Measurements from ENCODE around the gene NIP7. TPM values are rescaled to one million over a fixed set of nuclear protein-coding genes. Genes with fewer than 3 reads are reported as not detected.
"Not testable (repeated sequence)": the region's sequence is repeated elsewhere in the genome, so short reads cannot be mapped to it uniquely, and the experiment has no call there.

NIP7 gene
- 81.2 and 84.8 TPM in 2 replicates for total RNA-seq

GRCh38 chr16:69339289-69340094 lies at the start of gene NIP7, which contains the start of gene COG8:
NIP7 (plus strand) TSS chr16:69339772; CDS start chr16:69339830, 58 bp downstream.
COG8 (minus strand) TSS chr16:69339564; CDS start chr16:69339552, 12 bp downstream.
- peak; percentile 98 for DNase-seq
- intact Hi-C loops (cut with micrococcal nuclease) = loop anchor here (1.0 to 10.0 kb wide), 6 partner anchors 9 to 1675 kb away; partner anchors contain the start of genes ACD, C16orf86, CYB5B and ENKD1
- Mint-ChIP-seq H3K36me3 (ENCODE audit: low read depth) (peaks cover 71% of the 10 kb centered on the region), H3K4me1 (peaks cover 40% of the 10 kb centered on the region), H3K27me3 (no peaks in the 10 kb centered on the region), H3K27ac (peak within 1 kb of the TSS; percentile 99), H3K9me3 (no peaks in the 10 kb centered on the region), H3K4me3 (peak within 1 kb of the TSS; percentile 98)

GRCh38 chr16:69291657-69292056 lies 47.9 kb upstream of the NIP7 start:
- DNase-seq; H3K9me3 Mint-ChIP-seq; H3K4me1 Mint-ChIP-seq; H3K27me3 Mint-ChIP-seq; intact Hi-C loops (cut with micrococcal nuclease); H3K4me3 Mint-ChIP-seq; H3K36me3 Mint-ChIP-seq (ENCODE audit: low read depth); H3K27ac Mint-ChIP-seq: not testable (repeated sequence)

- intact Hi-C loops (cut with micrococcal nuclease) = no loop called here
- Mint-ChIP-seq H3K27ac (no peak overlapping the region), H3K4me3 (no peak overlapping the region), H3K27me3 (no peaks in the 10 kb centered on the region), H3K9me3 (no peaks in the 10 kb centered on the region), H3K4me1 (no peaks in the 10 kb centered on the region), H3K36me3 (ENCODE audit: low read depth) (peaks cover 4% of the 10 kb centered on the region)
- no peak for DNase-seq
Observed at GRCh38 chr16:69293401-69293800, 46.2 kb upstream of the NIP7 start.

- no peaks in the 10 kb centered on the region for H3K27me3 Mint-ChIP-seq
- intact Hi-C loops (cut with micrococcal nuclease) = no loop called here
- H3K36me3 Mint-ChIP-seq (ENCODE audit: low read depth) = peaks cover 8% of the 10 kb centered on the region
- no peaks in the 10 kb centered on the region for H3K9me3 Mint-ChIP-seq
- H3K4me3 Mint-ChIP-seq = no peak overlapping the region
- H3K27ac Mint-ChIP-seq = no peak overlapping the region
- DNase-seq = no peak
- H3K4me1 Mint-ChIP-seq = no peaks in the 10 kb centered on the region
Observed at GRCh38 chr16:69294051-69294450, 45.5 kb upstream of the NIP7 start.

- intact Hi-C loops (cut with micrococcal nuclease); H3K4me3 Mint-ChIP-seq; H3K27me3 Mint-ChIP-seq; H3K4me1 Mint-ChIP-seq; H3K27ac Mint-ChIP-seq; DNase-seq; H3K9me3 Mint-ChIP-seq: not testable (repeated sequence)
- H3K36me3 Mint-ChIP-seq (ENCODE audit: low read depth) = peaks cover 19% of the 10 kb centered on the region
Observed at GRCh38 chr16:69296771-69297170, 42.8 kb upstream of the NIP7 start.

GRCh38 chr16:69298261-69298660 lies 41.3 kb upstream of the NIP7 start:
- Mint-ChIP-seq H3K9me3 (no peaks in the 10 kb centered on the region), H3K36me3 (ENCODE audit: low read depth) (peaks cover 19% of the 10 kb centered on the region), H3K27me3 (no peaks in the 10 kb centered on the region), H3K4me3 (no peak overlapping the region), H3K4me1 (peaks cover 2% of the 10 kb centered on the region), H3K27ac (no peak overlapping the region)
- DNase-seq = no peak
- intact Hi-C loops (cut with micrococcal nuclease) = no loop called here

GRCh38 chr16:69301187-69301586 lies 38.4 kb upstream of the NIP7 start:
- intact Hi-C loops (cut with micrococcal nuclease) = no loop called here
- Mint-ChIP-seq H3K36me3 (ENCODE audit: low read depth) (peaks cover 22% of the 10 kb centered on the region), H3K27ac (no peak overlapping the region), H3K9me3 (no peaks in the 10 kb centered on the region), H3K27me3 (no peaks in the 10 kb centered on the region), H3K4me1 (peaks cover 2% of the 10 kb centered on the region), H3K4me3 (no peak overlapping the region)
- DNase-seq = no peak

GRCh38 chr16:69301861-69302260 lies 37.7 kb upstream of the NIP7 start:
- H3K9me3 Mint-ChIP-seq = no peaks in the 10 kb centered on the region
- intact Hi-C loops (cut with micrococcal nuclease) = no loop called here
- H3K4me1 Mint-ChIP-seq = peaks cover 2% of the 10 kb centered on the region
- H3K4me3 Mint-ChIP-seq = no peak overlapping the region
- H3K27me3 Mint-ChIP-seq = no peaks in the 10 kb centered on the region
- DNase-seq = no peak
- H3K27ac Mint-ChIP-seq = no peak overlapping the region
- H3K36me3 Mint-ChIP-seq (ENCODE audit: low read depth) = peaks cover 20% of the 10 kb centered on the region

- no peaks in the 10 kb centered on the region for H3K9me3 Mint-ChIP-seq
- intact Hi-C loops (cut with micrococcal nuclease) = no loop called here
- DNase-seq = no peak
- H3K4me1 Mint-ChIP-seq = peaks cover 2% of the 10 kb centered on the region
- no peaks in the 10 kb centered on the region for H3K27me3 Mint-ChIP-seq
- no peak overlapping the region for H3K27ac Mint-ChIP-seq
- peaks cover 20% of the 10 kb centered on the region for H3K36me3 Mint-ChIP-seq (ENCODE audit: low read depth)
- H3K4me3 Mint-ChIP-seq = no peak overlapping the region
Observed at GRCh38 chr16:69302301-69302700, 37.3 kb upstream of the NIP7 start.

GRCh38 chr16:69306031-69306430 lies 33.5 kb upstream of the NIP7 start:
- no peak for DNase-seq
- H3K27ac Mint-ChIP-seq = no peak overlapping the region
- no peaks in the 10 kb centered on the region for H3K27me3 Mint-ChIP-seq
- intact Hi-C loops (cut with micrococcal nuclease) = no loop called here
- peaks cover 8% of the 10 kb centered on the region for H3K4me1 Mint-ChIP-seq
- peaks cover 13% of the 10 kb centered on the region for H3K36me3 Mint-ChIP-seq (ENCODE audit: low read depth)
- H3K4me3 Mint-ChIP-seq = no peak overlapping the region
- no peaks in the 10 kb centered on the region for H3K9me3 Mint-ChIP-seq

- intact Hi-C loops (cut with micrococcal nuclease) = no loop called here
- H3K4me3 Mint-ChIP-seq = no peak overlapping the region
- H3K27ac Mint-ChIP-seq = no peak overlapping the region
- no peak for DNase-seq
- no peaks in the 10 kb centered on the region for H3K9me3 Mint-ChIP-seq
- peaks cover 10% of the 10 kb centered on the region for H3K4me1 Mint-ChIP-seq
- H3K36me3 Mint-ChIP-seq (ENCODE audit: low read depth) = peaks cover 12% of the 10 kb centered on the region
- H3K27me3 Mint-ChIP-seq = no peaks in the 10 kb centered on the region
Observed at GRCh38 chr16:69307091-69307490, 32.5 kb upstream of the NIP7 start.

- intact Hi-C loops (cut with micrococcal nuclease) = no loop called here
- Mint-ChIP-seq H3K4me1 (peaks cover 12% of the 10 kb centered on the region), H3K27ac (no peak overlapping the region), H3K4me3 (no peak overlapping the region), H3K9me3 (no peaks in the 10 kb centered on the region), H3K27me3 (no peaks in the 10 kb centered on the region), H3K36me3 (ENCODE audit: low read depth) (peaks cover 15% of the 10 kb centered on the region)
- DNase-seq = no peak
Observed at GRCh38 chr16:69307856-69308255, 31.7 kb upstream of the NIP7 start.

GRCh38 chr16:69309316-69309715 lies 30.3 kb upstream of the NIP7 start:
- DNase-seq = no peak
- intact Hi-C loops (cut with micrococcal nuclease) = no loop called here
- no peak overlapping the region for H3K4me3 Mint-ChIP-seq

GRCh38 chr16:69310653-69311532 lies 28.7 kb upstream of the NIP7 start, which contains the start of gene VPS4A:
VPS4A (plus strand) TSS chr16:69311350; CDS start chr16:69311512, 162 bp downstream.
- intact Hi-C loops (cut with micrococcal nuclease) = loop anchor here (1.0 kb wide), 5 partner anchors 19 to 179 kb away; partner anchors contain the start of genes CHTF8, COG8, NIP7 and PDF
- peak within 1 kb of the TSS; percentile 98 for H3K4me3 Mint-ChIP-seq
- peak; percentile 100 for DNase-seq
- H3K9me3 Mint-ChIP-seq = no peaks in the 10 kb centered on the region
- H3K27me3 Mint-ChIP-seq = no peaks in the 10 kb centered on the region
- H3K4me1 Mint-ChIP-seq = peaks cover 20% of the 10 kb centered on the region
- peak within 1 kb of the TSS; percentile 96 for H3K27ac Mint-ChIP-seq
- peaks cover 29% of the 10 kb centered on the region for H3K36me3 Mint-ChIP-seq (ENCODE audit: low read depth)

More at GRCh38 chr16:69309316-69309715, 30.3 kb upstream of the NIP7 start:
- no peaks in the 10 kb centered on the region for H3K9me3 Mint-ChIP-seq
- H3K27ac Mint-ChIP-seq = no peak overlapping the region
- H3K4me1 Mint-ChIP-seq = peaks cover 20% of the 10 kb centered on the region
- H3K27me3 Mint-ChIP-seq = no peaks in the 10 kb centered on the region
- peaks cover 21% of the 10 kb centered on the region for H3K36me3 Mint-ChIP-seq (ENCODE audit: low read depth)

Measured in activated CD4-positive, alpha-beta T cell treated with anti-CD3 and anti-CD28 coated beads, Interleukin-2, amount 10 ng/mL, durations not matched to agents 24 days and 14 days (primary cell).